Panc1 (cell line): ENCODE measurements around the gene MARK4.

ENCODE experiments used
- POLR2AphosphoS5 ChIP-seq: IDR thresholded peaks from 2 replicates; pipeline ENCODE4 v1.6.1; 2012; ENCODE audit warnings: mild to moderate bottlenecking, low read depth, low read length, moderate library complexity
- TCF7L2 ChIP-seq: IDR thresholded peaks from 2 replicates; pipeline ENCODE4 v1.6.1; 2011; ENCODE audit warnings: mild to moderate bottlenecking, low read depth, low read length, inconsistent platforms
- TF ChIP-seq, protein P1 (sequence below): fragments of 450-650 bp; IDR thresholded peaks from 2 replicates; pipeline ENCODE4 v1.5.1; 2017; ENCODE audit warnings: mild to moderate bottlenecking
- TF ChIP-seq, protein P2 (sequence below), 2 experiments: IDR thresholded peaks; 2 replicates each; pipeline ENCODE4 v1.6.1; 2011 to 2012; ENCODE audit warnings: low read depth in 2 of 2, control low read depth in 1 of 2, low read length in 1 of 2, mild to moderate bottlenecking in 1 of 2, moderate library complexity in 1 of 2; ENCODE audit not compliant: insufficient read depth in 1 of 2

DNA sequence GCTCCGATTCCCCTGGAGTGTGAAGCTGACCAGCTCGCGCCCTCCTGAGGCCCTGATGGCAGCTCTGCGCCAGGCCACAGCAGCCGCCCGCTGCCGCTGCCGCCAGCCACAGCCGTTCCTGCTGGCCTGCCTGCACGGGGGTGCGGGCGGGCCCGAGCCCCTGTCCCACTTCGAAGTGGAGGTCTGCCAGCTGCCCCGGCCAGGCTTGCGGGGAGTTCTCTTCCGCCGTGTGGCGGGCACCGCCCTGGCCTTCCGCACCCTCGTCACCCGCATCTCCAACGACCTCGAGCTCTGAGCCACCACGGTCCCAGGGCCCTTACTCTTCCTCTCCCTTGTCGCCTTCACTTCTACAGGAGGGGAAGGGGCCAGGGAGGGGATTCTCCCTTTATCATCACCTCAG lies 51.3 kb downstream of the MARK4 start:
- TF ChIP-seq, protein P1, sequence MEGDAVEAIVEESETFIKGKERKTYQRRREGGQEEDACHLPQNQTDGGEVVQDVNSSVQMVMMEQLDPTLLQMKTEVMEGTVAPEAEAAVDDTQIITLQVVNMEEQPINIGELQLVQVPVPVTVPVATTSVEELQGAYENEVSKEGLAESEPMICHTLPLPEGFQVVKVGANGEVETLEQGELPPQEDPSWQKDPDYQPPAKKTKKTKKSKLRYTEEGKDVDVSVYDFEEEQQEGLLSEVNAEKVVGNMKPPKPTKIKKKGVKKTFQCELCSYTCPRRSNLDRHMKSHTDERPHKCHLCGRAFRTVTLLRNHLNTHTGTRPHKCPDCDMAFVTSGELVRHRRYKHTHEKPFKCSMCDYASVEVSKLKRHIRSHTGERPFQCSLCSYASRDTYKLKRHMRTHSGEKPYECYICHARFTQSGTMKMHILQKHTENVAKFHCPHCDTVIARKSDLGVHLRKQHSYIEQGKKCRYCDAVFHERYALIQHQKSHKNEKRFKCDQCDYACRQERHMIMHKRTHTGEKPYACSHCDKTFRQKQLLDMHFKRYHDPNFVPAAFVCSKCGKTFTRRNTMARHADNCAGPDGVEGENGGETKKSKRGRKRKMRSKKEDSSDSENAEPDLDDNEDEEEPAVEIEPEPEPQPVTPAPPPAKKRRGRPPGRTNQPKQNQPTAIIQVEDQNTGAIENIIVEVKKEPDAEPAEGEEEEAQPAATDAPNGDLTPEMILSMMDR = no peak
- no peak for TF ChIP-seq POLR2AphosphoS5
- TF ChIP-seq, protein P2, sequence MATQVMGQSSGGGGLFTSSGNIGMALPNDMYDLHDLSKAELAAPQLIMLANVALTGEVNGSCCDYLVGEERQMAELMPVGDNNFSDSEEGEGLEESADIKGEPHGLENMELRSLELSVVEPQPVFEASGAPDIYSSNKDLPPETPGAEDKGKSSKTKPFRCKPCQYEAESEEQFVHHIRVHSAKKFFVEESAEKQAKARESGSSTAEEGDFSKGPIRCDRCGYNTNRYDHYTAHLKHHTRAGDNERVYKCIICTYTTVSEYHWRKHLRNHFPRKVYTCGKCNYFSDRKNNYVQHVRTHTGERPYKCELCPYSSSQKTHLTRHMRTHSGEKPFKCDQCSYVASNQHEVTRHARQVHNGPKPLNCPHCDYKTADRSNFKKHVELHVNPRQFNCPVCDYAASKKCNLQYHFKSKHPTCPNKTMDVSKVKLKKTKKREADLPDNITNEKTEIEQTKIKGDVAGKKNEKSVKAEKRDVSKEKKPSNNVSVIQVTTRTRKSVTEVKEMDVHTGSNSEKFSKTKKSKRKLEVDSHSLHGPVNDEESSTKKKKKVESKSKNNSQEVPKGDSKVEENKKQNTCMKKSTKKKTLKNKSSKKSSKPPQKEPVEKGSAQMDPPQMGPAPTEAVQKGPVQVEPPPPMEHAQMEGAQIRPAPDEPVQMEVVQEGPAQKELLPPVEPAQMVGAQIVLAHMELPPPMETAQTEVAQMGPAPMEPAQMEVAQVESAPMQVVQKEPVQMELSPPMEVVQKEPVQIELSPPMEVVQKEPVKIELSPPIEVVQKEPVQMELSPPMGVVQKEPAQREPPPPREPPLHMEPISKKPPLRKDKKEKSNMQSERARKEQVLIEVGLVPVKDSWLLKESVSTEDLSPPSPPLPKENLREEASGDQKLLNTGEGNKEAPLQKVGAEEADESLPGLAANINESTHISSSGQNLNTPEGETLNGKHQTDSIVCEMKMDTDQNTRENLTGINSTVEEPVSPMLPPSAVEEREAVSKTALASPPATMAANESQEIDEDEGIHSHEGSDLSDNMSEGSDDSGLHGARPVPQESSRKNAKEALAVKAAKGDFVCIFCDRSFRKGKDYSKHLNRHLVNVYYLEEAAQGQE (IDR thresholded peaks at IDR 0.05; ENCODE audit: insufficient read depth in 1 of 2, low read depth in 2 of 2, low read length in 1 of 2) = no peak
- TF ChIP-seq TCF7L2 = no peak
